GM19023 (cell line): ENCODE results near the gene C19orf85.
"Not testable (repeated sequence)": the region's sequence is repeated elsewhere in the genome, so short reads cannot be mapped to it uniquely, and the experiment has no call there.

Source experiments
- ATAC-seq: cut with Tn5 transposase; IDR thresholded peaks from one replicate; pipeline ENCODE4 v1.9.1; 2021; ENCODE audit warnings: mild to moderate bottlenecking, moderate library complexity; ENCODE audit not compliant: unreplicated experiment

C19orf85 gene

GRCh38 chr19:55442372-55442961 is 22.1 kb downstream of the C19orf85 start:
- no peak for ATAC-seq

- no peak for ATAC-seq
These were observed 22.7 kb downstream of the C19orf85 start for GRCh38 chr19:55441692-55442321.

GRCh38 chr19:55441319-55441691 is 23.2 kb downstream of the C19orf85 start:
- no peak for ATAC-seq

- ATAC-seq, result no peak
These were observed 24.0 kb downstream of the C19orf85 start for GRCh38 chr19:55440411-55441105.

- ATAC-seq, result no peak
These were observed 25.5 kb downstream of the C19orf85 start for GRCh38 chr19:55439052-55439451.

- no peak for ATAC-seq
These were observed 27.1 kb downstream of the C19orf85 start for GRCh38 chr19:55437410-55437809.

GRCh38 chr19:55436847-55437246 is 27.7 kb downstream of the C19orf85 start:
- ATAC-seq, result no peak

- ATAC-seq, result no peak
These were observed 29.5 kb downstream of the C19orf85 start for GRCh38 chr19:55435020-55435419.

GRCh38 chr19:55434356-55434919 is 30.1 kb downstream of the C19orf85 start:
- no peak for ATAC-seq

- ATAC-seq, result no peak
These were observed 31.3 kb downstream of the C19orf85 start for GRCh38 chr19:55433292-55433691.

GRCh38 chr19:55432241-55432959 is 32.2 kb downstream of the C19orf85 start:
- no peak for ATAC-seq

- ATAC-seq, result no peak
These were observed 33.4 kb downstream of the C19orf85 start for GRCh38 chr19:55431183-55431582.

- ATAC-seq, result no peak
These were observed 38.5 kb downstream of the C19orf85 start for GRCh38 chr19:55426042-55426441.

GRCh38 chr19:55424518-55424917 is 40.0 kb downstream of the C19orf85 start:
- no peak for ATAC-seq

GRCh38 chr19:55423225-55424005 is 41.1 kb downstream of the C19orf85 start:
- no peak for ATAC-seq

GRCh38 chr19:55421281-55421680 is 43.3 kb downstream of the C19orf85 start:
- ATAC-seq, result not testable (repeated sequence)

- ATAC-seq, result no peak
These were observed 44.8 kb downstream of the C19orf85 start for GRCh38 chr19:55419624-55420236.

GRCh38 chr19:55419103-55419502 is 45.4 kb downstream of the C19orf85 start:
- ATAC-seq, result no peak

GRCh38 chr19:55418185-55418584 is 46.4 kb downstream of the C19orf85 start:
- ATAC-seq, result no peak
